ENCODE measurements around the gene DSN1.

DNA sequence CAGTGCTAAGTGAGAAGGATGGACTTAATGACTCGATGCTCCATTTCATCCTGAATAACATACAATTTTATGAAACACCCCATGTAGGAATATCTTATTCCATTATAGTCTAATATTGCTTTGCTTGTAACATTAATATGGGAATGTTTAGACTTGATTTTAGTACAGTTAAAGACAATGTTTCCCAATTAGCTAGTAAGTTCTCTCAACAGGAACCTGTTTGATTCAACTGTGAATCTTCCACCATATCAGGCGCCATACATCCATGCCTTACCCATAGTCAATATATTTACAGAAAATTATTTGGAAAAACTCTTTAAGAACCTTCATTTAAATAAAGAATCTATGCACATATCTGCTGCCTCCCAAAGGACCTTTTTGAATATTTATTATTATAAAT is 31.0 kb downstream of the DSN1 start:
- TF ChIP-seq, protein P1, sequence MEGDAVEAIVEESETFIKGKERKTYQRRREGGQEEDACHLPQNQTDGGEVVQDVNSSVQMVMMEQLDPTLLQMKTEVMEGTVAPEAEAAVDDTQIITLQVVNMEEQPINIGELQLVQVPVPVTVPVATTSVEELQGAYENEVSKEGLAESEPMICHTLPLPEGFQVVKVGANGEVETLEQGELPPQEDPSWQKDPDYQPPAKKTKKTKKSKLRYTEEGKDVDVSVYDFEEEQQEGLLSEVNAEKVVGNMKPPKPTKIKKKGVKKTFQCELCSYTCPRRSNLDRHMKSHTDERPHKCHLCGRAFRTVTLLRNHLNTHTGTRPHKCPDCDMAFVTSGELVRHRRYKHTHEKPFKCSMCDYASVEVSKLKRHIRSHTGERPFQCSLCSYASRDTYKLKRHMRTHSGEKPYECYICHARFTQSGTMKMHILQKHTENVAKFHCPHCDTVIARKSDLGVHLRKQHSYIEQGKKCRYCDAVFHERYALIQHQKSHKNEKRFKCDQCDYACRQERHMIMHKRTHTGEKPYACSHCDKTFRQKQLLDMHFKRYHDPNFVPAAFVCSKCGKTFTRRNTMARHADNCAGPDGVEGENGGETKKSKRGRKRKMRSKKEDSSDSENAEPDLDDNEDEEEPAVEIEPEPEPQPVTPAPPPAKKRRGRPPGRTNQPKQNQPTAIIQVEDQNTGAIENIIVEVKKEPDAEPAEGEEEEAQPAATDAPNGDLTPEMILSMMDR (IDR thresholded peaks at IDR 0.05), result no peak
- no peak for TF ChIP-seq POLR2A (IDR thresholded peaks at IDR 0.05)

Data from body of pancreas (tissue), 4 donors.